H9 (cell line): Measurements from ENCODE around the gene ACADS. TPM values are rescaled to one million over a fixed set of nuclear protein-coding genes. Genes with fewer than 3 reads are reported as not detected.

Experiments
- DNase-seq: peaks from one replicate; pipeline ENCODE4 v3.0.0-alpha.2; 2017
- H2AFZ ChIP-seq: one replicate; pipeline ENCODE4 v1.6.1; 2013; ENCODE audit warnings: mild to moderate bottlenecking, low read length, control low read depth, moderate library complexity
- H2AK5ac ChIP-seq: 2 replicates; pipeline ENCODE4 v1.6.1; 2013; ENCODE audit warnings: low read length, control low read depth, mixed read lengths; ENCODE audit not compliant: insufficient read length
- H2BK120ac ChIP-seq: one replicate; pipeline ENCODE4 v1.6.1; 2013; ENCODE audit warnings: low read depth, mild to moderate bottlenecking, low read length, control low read depth, inconsistent platforms; ENCODE audit not compliant: poor library complexity, severe bottlenecking
- H2BK12ac ChIP-seq: 2 replicates; pipeline ENCODE4 v1.6.1; 2013; ENCODE audit warnings: low read length, control low read depth, mixed read lengths, low read depth; ENCODE audit not compliant: insufficient read length
- H2BK15ac ChIP-seq: 2 replicates; pipeline ENCODE4 v1.6.1; 2013; ENCODE audit warnings: low read depth, low read length, control low read depth
- H2BK20ac ChIP-seq: one replicate; pipeline ENCODE4 v1.6.1; 2013; ENCODE audit warnings: low read depth, mild to moderate bottlenecking, low read length, control low read depth, inconsistent platforms; ENCODE audit not compliant: poor library complexity, severe bottlenecking
- H2BK5ac ChIP-seq: 2 replicates; pipeline ENCODE4 v1.6.1; 2013; ENCODE audit warnings: low read length, control low read depth, mixed read lengths; ENCODE audit not compliant: insufficient read length
- H3K14ac ChIP-seq: 2 replicates; pipeline ENCODE4 v1.6.1; 2013; ENCODE audit warnings: low read length, control low read depth; ENCODE audit not compliant: insufficient read depth
- H3K18ac ChIP-seq: 2 replicates; pipeline ENCODE4 v1.6.1; 2013; ENCODE audit warnings: low read depth, mild to moderate bottlenecking, mixed read lengths, low read length, control low read depth; ENCODE audit not compliant: insufficient read length
- H3K23ac ChIP-seq: 2 replicates; pipeline ENCODE4 v1.6.1; 2013; ENCODE audit warnings: low read length, control low read depth, mixed read lengths, low read depth; ENCODE audit not compliant: insufficient read length
- H3K23me2 ChIP-seq: 2 replicates; pipeline ENCODE4 v1.6.1; 2013; ENCODE audit warnings: low read depth, mild to moderate bottlenecking, mixed read lengths, low read length, control low read depth; ENCODE audit not compliant: insufficient read length, poor library complexity, severe bottlenecking
- H3K27ac ChIP-seq: 2 replicates; pipeline ENCODE4 v1.5.1; 2013; ENCODE audit warnings: low read length, control low read depth, mixed read lengths, low read depth; ENCODE audit not compliant: insufficient read length
- H3K27me3 ChIP-seq: 2 replicates; pipeline ENCODE4 v1.6.1; 2013; ENCODE audit warnings: low read length, control low read depth, inconsistent platforms; ENCODE audit not compliant: insufficient read depth
- H3K4ac ChIP-seq: 2 replicates; pipeline ENCODE4 v1.6.1; 2013; ENCODE audit warnings: low read depth, mild to moderate bottlenecking, control low read depth, inconsistent platforms, low read length, moderate library complexity
- H3K4me1 ChIP-seq: 2 replicates; pipeline ENCODE4 v1.6.1; 2013; ENCODE audit warnings: low read length, control low read depth, inconsistent platforms; ENCODE audit not compliant: insufficient read depth
- H3K4me2 ChIP-seq: 2 replicates; pipeline ENCODE4 v1.6.1; 2013; ENCODE audit warnings: low read length, control low read depth, mixed read lengths; ENCODE audit not compliant: insufficient read length, insufficient read depth
- H3K56ac ChIP-seq: 2 replicates; pipeline ENCODE4 v1.6.1; 2013; ENCODE audit warnings: low read depth, mild to moderate bottlenecking, mixed read lengths, low read length, control low read depth; ENCODE audit not compliant: insufficient read length
- H3K79me1 ChIP-seq: 2 replicates; pipeline ENCODE4 v1.6.1; 2013; ENCODE audit warnings: low read depth, mild to moderate bottlenecking, moderate library complexity, low read length, control low read depth, inconsistent platforms; ENCODE audit not compliant: insufficient read depth, poor library complexity, severe bottlenecking
- H3K79me2 ChIP-seq: 2 replicates; pipeline ENCODE4 v1.6.1; 2013; ENCODE audit warnings: low read length, control low read depth, inconsistent platforms; ENCODE audit not compliant: insufficient read depth
- H3K9ac ChIP-seq: 2 replicates; pipeline ENCODE4 v1.6.1; 2013; ENCODE audit warnings: low read length, control low read depth, mixed read lengths; ENCODE audit not compliant: insufficient read length; ENCODE audit errors: extremely low read depth
- H3K9me3 ChIP-seq: one replicate; pipeline ENCODE4 v1.6.1; 2013; ENCODE audit warnings: low read depth, low read length, inconsistent platforms; ENCODE audit not compliant: control insufficient read depth
- H3T11ph ChIP-seq: one replicate; pipeline ENCODE4 v1.6.1; 2013; ENCODE audit warnings: mild to moderate bottlenecking, low read length, control low read depth, inconsistent platforms
- H4K20me1 ChIP-seq: one replicate; pipeline ENCODE4 v1.6.1; 2013; ENCODE audit not compliant: control insufficient read depth, insufficient read length, insufficient read depth
- H4K5ac ChIP-seq: 2 replicates; pipeline ENCODE4 v1.6.1; 2013; ENCODE audit warnings: low read depth, mild to moderate bottlenecking, mixed read lengths, low read length, control low read depth; ENCODE audit not compliant: insufficient read length
- H4K8ac ChIP-seq: replicated peaks from 2 replicates; pipeline ENCODE4 v1.6.1; 2013; ENCODE audit warnings: low read length, control low read depth, mixed read lengths, low read depth; ENCODE audit not compliant: insufficient read length
- H4K91ac ChIP-seq: 2 replicates; pipeline ENCODE4 v1.6.1; 2013; ENCODE audit warnings: low read depth, mild to moderate bottlenecking, moderate library complexity, mixed read lengths, low read length, control low read depth; ENCODE audit not compliant: insufficient read length
- H3K27ac Mint-ChIP-seq, 3 experiments: 2 replicates in 2 of 3; 3 replicates in 1 of 3; pipeline ENCODE4 v1.8.0; 2020 to 2021; ENCODE audit warnings: mixed read lengths in 3 of 3, mild to moderate bottlenecking in 1 of 3, moderate library complexity in 1 of 3
- H3K27me3 Mint-ChIP-seq: 2 replicates; pipeline ENCODE4 v1.8.0; 2021; ENCODE audit warnings: low read depth, mild to moderate bottlenecking, moderate library complexity, mixed read lengths
- H3K36me3 Mint-ChIP-seq, 3 experiments: 2 replicates in 2 of 3; 3 replicates in 1 of 3; pipeline ENCODE4 v1.8.0; 2020 to 2021; ENCODE audit warnings: low read depth in 3 of 3, mixed read lengths in 3 of 3; ENCODE audit not compliant: insufficient read depth in 1 of 3
- H3K4me1 Mint-ChIP-seq, 2 experiments: 2 replicates each; pipeline ENCODE4 v1.8.0; 2020; ENCODE audit warnings: mixed read lengths in 2 of 2
- H3K4me3 Mint-ChIP-seq, 2 experiments: 2 replicates in 1 of 2; 3 replicates in 1 of 2; pipeline ENCODE4 v1.8.0; 2020 to 2021; ENCODE audit warnings: mild to moderate bottlenecking in 2 of 2, mixed read lengths in 2 of 2, moderate library complexity in 1 of 2
- H3K9me3 Mint-ChIP-seq, 2 experiments: 2 replicates in 1 of 2; 3 replicates in 1 of 2; pipeline ENCODE4 v1.8.0; 2020; ENCODE audit warnings: mild to moderate bottlenecking in 2 of 2, mixed read lengths in 2 of 2, moderate library complexity in 1 of 2
- WGBS: extraction: QIAGEN DNeasy Blood & Tissue Kit; methylation state at CpG from one replicate; pipeline ENCODE4 v1.1.7; 2013; ENCODE audit warnings: missing lambda C conversion rate, low lambda C conversion rate, mixed read lengths; ENCODE audit not compliant: insufficient read length; ENCODE audit errors: extremely low coverage; 5-methylcytosine and 5-hydroxymethylcytosine counted together
- total RNA-seq: library from RNA; stranded (reverse); gene quantifications from 2 replicates; pipeline ENCODE4 v1.2.1, GENCODE V29; 2021
- TF ChIP-seq, protein P1 (sequence below): fragments of 200-600 bp; sonication (generic); conservative IDR thresholded peaks from 3 replicates; pipeline ENCODE4 v1.8.0; 2021; ENCODE audit warnings: antibody characterized with exemption, mild to moderate bottlenecking

The ACADS gene
- total RNA-seq, 1 experiment from 2014 or later = 8.3 TPM

DNA sequence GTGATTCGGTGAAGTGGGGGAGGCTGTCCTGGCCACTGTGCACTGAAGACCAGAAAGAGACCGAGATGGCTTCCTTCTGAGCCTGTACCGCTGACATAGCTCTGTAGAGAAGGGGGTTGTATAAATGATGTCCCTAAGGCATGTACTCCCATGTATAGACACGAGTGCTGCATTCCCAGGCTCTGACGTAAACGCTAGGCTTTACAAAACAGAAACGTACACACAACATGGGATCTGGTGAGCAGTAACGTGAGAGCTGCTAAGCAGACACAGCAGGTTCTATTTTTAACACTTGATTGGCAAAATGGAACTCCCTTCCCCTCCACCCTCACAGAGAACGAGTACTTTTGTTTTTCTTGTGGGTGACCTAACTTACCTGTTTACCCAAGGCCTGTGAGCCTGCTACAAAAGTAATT is 35.9 kb downstream of the ACADS start:
- H4K20me1 ChIP-seq = no peaks in the 10 kb centered on the region
- no peak overlapping the region for H3K23ac ChIP-seq
- no peak overlapping the region for H2BK12ac ChIP-seq
- H3K27me3 Mint-ChIP-seq = no peaks in the 10 kb centered on the region
- no peaks in the 10 kb centered on the region for H3K27me3 ChIP-seq
- no peaks in the 10 kb centered on the region for H3K79me2 ChIP-seq
- peaks cover 19 to 20% of the 10 kb centered on the region in 2 experiments for H3K4me1 Mint-ChIP-seq
- no peak overlapping the region for H2BK120ac ChIP-seq
- H4K91ac ChIP-seq = no peak overlapping the region
- no CpG with 5 or more reads among the region's 9 CpGs for WGBS
- no peak overlapping the region for H2BK20ac ChIP-seq
- H3K4me1 ChIP-seq = peaks cover 2% of the 10 kb centered on the region; the same call in 1 of the 2 replicates
- no peak overlapping the region for H2AFZ ChIP-seq
- H2AK5ac ChIP-seq = no peak overlapping the region
- H3K9me3 ChIP-seq = no peaks in the 10 kb centered on the region
- no peaks in the 10 kb centered on the region for H3K9me3 Mint-ChIP-seq
- no peak overlapping the region for H3K4me3 Mint-ChIP-seq
- H3T11ph ChIP-seq = no peak overlapping the region
- H3K4me2 ChIP-seq = no peak overlapping the region
- no peak overlapping the region for H3K56ac ChIP-seq
- H3K36me3 Mint-ChIP-seq = peaks cover 3 to 58% (median 21%) of the 10 kb centered on the region in 3 experiments; a peak in 6 of 7 replicates
- H3K9ac ChIP-seq = no peak overlapping the region
- no peak overlapping the region for H3K18ac ChIP-seq
- no peak overlapping the region for H3K14ac ChIP-seq
- H3K79me1 ChIP-seq = no peaks in the 10 kb centered on the region
- no peak for DNase-seq
- H3K4ac ChIP-seq = no peak overlapping the region
- H3K27ac ChIP-seq = no peak overlapping the region
- TF ChIP-seq, protein P1, sequence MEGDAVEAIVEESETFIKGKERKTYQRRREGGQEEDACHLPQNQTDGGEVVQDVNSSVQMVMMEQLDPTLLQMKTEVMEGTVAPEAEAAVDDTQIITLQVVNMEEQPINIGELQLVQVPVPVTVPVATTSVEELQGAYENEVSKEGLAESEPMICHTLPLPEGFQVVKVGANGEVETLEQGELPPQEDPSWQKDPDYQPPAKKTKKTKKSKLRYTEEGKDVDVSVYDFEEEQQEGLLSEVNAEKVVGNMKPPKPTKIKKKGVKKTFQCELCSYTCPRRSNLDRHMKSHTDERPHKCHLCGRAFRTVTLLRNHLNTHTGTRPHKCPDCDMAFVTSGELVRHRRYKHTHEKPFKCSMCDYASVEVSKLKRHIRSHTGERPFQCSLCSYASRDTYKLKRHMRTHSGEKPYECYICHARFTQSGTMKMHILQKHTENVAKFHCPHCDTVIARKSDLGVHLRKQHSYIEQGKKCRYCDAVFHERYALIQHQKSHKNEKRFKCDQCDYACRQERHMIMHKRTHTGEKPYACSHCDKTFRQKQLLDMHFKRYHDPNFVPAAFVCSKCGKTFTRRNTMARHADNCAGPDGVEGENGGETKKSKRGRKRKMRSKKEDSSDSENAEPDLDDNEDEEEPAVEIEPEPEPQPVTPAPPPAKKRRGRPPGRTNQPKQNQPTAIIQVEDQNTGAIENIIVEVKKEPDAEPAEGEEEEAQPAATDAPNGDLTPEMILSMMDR = no peak
- no peak overlapping the region for H2BK5ac ChIP-seq
- no peak overlapping the region for H4K8ac ChIP-seq
- H4K5ac ChIP-seq = no peak overlapping the region
- 0 out of 7 replicates have a peak overlapping the region, but pooled peaks of 1 of the 3 experiments have one; percentile 39 for H3K27ac Mint-ChIP-seq
- no peak overlapping the region for H2BK15ac ChIP-seq
- no peaks in the 10 kb centered on the region for H3K23me2 ChIP-seq
